ENCODE measurements around the gene DUSP22. TPM values are rescaled to one million over a fixed set of nuclear protein-coding genes. Genes with fewer than 3 reads are reported as not detected.

The DUSP22 gene
- total RNA-seq, 1 experiment from 2014 or later = 34.8 TPM

- in situ Hi-C loops (cut with HindIII; ENCODE audit: low pct_unique_long_range_greater_than_20kb, low sequenced_read_pairs) (no loop called here), intact Hi-C loops (cut with micrococcal nuclease; ENCODE audit: unreplicated experiment) (no loop called here)
- no peaks in the 10 kb centered on the region for H3K36me3 ChIP-seq (ENCODE audit: control insufficient read depth, insufficient read depth, low read length)
- CTCF ChIA-PET = no interaction called here
- POLR2A ChIA-PET = no interaction called here
- H3K4me3 ChIP-seq (ENCODE audit: low read depth in 2 of 2, low read length in 2 of 2) = no peak overlapping the region
- no peaks in the 10 kb centered on the region for H3K9me3 ChIP-seq (ENCODE audit: control insufficient read depth, insufficient read depth, low read depth, low read length)
- no peak overlapping the region for H3K27ac ChIP-seq (ENCODE audit: low read length)
- no peak for DNase-seq (ENCODE audit: low read depth, low spot score)
- TF ChIP-seq REST (IDR thresholded peaks at IDR 0.05; ENCODE audit: insufficient read depth in 1 of 2, low read depth in 2 of 2, low read length in 1 of 2) (no peak), SIN3A (IDR thresholded peaks at IDR 0.05; ENCODE audit: borderline replicate concordance, insufficient read depth, low read depth, low read length) (no peak), TCF7L2 (IDR thresholded peaks at IDR 0.05; ENCODE audit: low read depth, low read length) (no peak)
- no peaks in the 10 kb centered on the region for H3K27me3 ChIP-seq (ENCODE audit: control insufficient read depth, insufficient read depth, low read length)
- no peak for ATAC-seq
- H3K4me1 ChIP-seq (ENCODE audit: control insufficient read depth, insufficient read depth, low read length) = no peaks in the 10 kb centered on the region
- no TSS peak for BruUV-seq (replicated peaks)
Measured at GRCh38 chr6:309947-310346, 17.7 kb downstream of the DUSP22 start.

GRCh38 chr6:310671-311070, 18.4 kb downstream of the DUSP22 start:
- H3K4me1 ChIP-seq (ENCODE audit: control insufficient read depth, insufficient read depth, low read length) = no peaks in the 10 kb centered on the region
- no peaks in the 10 kb centered on the region for H3K27me3 ChIP-seq (ENCODE audit: control insufficient read depth, insufficient read depth, low read length)
- no TSS peak for BruUV-seq (replicated peaks)
- ATAC-seq (no peak), DNase-seq (ENCODE audit: low read depth, low spot score) (no peak)
- intact Hi-C loops (cut with micrococcal nuclease; ENCODE audit: unreplicated experiment) (no loop called here), in situ Hi-C loops (cut with HindIII; ENCODE audit: low pct_unique_long_range_greater_than_20kb, low sequenced_read_pairs) (no loop called here)
- TF ChIP-seq SIN3A (IDR thresholded peaks at IDR 0.05; ENCODE audit: borderline replicate concordance, insufficient read depth, low read depth, low read length) = no peak
- H3K36me3 ChIP-seq (ENCODE audit: control insufficient read depth, insufficient read depth, low read length) = no peaks in the 10 kb centered on the region
- H3K9me3 ChIP-seq (ENCODE audit: control insufficient read depth, insufficient read depth, low read depth, low read length) = no peaks in the 10 kb centered on the region
- ChIA-PET POLR2A (no interaction called here), CTCF (no interaction called here)
- no peak overlapping the region for H3K27ac ChIP-seq (ENCODE audit: low read length)
- H3K4me3 ChIP-seq (ENCODE audit: low read depth in 2 of 2, low read length in 2 of 2) = no peak overlapping the region

GRCh38 chr6:311679-312220, 19.5 kb downstream of the DUSP22 start:
- ChIA-PET CTCF (no interaction called here), POLR2A (no interaction called here)
- ATAC-seq (no peak), DNase-seq (ENCODE audit: low read depth, low spot score) (no peak)
- Histone ChIP-seq H3K27ac (ENCODE audit: low read length) (no peak overlapping the region), H3K4me1 (ENCODE audit: control insufficient read depth, insufficient read depth, low read length) (no peaks in the 10 kb centered on the region), H3K27me3 (ENCODE audit: control insufficient read depth, insufficient read depth, low read length) (no peaks in the 10 kb centered on the region), H3K9me3 (ENCODE audit: control insufficient read depth, insufficient read depth, low read depth, low read length) (no peaks in the 10 kb centered on the region), H3K36me3 (ENCODE audit: control insufficient read depth, insufficient read depth, low read length) (no peaks in the 10 kb centered on the region), H3K4me3 (ENCODE audit: low read depth in 2 of 2, low read length in 2 of 2) (no peak overlapping the region)
- no TSS peak for BruUV-seq (replicated peaks)
- TF ChIP-seq TCF7L2 (IDR thresholded peaks at IDR 0.05; ENCODE audit: low read depth, low read length) = no peak
- no peak for TF ChIP-seq SIN3A (IDR thresholded peaks at IDR 0.05; ENCODE audit: borderline replicate concordance, insufficient read depth, low read depth, low read length)
- no peak for TF ChIP-seq REST (IDR thresholded peaks at IDR 0.05; ENCODE audit: insufficient read depth in 1 of 2, low read depth in 2 of 2, low read length in 1 of 2)
- no peak for TF ChIP-seq CTCF (IDR thresholded peaks at IDR 0.05)
- TF ChIP-seq POLR2AphosphoS5 (IDR thresholded peaks at IDR 0.05; ENCODE audit: low read depth, low read length) = no peak
- in situ Hi-C loops (cut with HindIII; ENCODE audit: low pct_unique_long_range_greater_than_20kb, low sequenced_read_pairs) = no loop called here
- intact Hi-C loops (cut with micrococcal nuclease; ENCODE audit: unreplicated experiment) = no loop called here
